ENCODE data around the gene C20orf202.

Gene C20orf202

DNA sequence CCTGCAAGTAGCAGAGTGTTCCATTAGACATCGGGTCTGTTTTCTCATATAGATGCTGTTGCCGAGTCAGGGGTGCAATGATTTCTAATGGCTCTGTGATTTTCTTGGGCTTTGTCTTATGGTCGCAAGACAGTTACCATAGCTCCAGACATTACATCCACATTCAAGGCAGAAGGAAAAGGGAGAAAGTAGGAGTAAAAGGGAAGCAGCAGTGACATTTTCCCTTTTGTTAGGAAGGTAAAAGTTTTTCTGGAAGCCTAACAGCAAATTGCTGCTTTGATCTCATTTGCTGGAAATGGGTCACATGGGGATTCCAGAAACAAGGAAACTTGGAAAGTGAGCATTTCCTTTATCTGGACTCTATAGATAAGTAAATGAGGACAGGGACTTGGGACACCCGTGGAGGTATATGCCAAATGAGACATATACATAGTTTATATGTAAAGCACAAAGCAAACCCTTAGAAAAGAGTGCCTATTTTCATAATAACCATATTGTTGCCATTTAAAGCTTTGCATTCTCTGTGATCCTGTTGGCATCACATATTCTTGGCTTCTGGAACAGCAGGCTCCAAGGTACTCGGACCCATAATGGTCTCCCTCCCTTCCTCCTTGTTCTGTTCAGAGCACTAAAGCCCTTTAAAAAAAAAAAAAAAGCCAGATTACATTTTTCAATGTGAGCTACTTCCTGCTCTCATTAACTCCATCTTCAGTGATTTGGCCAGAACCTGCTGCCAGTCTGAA lies at the start of gene C20orf202:
C20orf202 (plus strand) TSS at position 693 of the 743 bp plus-strand sequence. CDS start 132 bp downstream, outside the sequence.
- no peak for DNase-seq

DNA sequence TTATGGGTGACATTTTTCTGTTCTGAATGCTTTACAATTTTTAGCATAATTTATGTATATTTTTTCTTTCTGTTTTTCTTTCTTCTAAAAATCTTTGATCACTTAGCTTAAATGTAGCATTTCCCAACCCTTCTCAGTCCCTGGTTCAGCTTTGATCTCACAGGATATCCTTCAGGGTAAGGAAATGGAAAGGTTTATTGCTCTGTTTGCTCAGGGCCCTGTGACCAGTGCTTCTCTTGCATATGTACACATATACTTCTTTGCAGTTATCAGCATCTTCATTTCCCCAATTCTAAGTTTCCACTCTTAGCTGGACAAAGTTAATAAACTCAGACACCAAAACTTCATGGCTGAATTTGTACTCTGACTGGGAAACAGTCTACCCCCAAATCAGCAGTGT lies 49.0 kb upstream of the C20orf202 start:
- no peak for DNase-seq

DNA sequence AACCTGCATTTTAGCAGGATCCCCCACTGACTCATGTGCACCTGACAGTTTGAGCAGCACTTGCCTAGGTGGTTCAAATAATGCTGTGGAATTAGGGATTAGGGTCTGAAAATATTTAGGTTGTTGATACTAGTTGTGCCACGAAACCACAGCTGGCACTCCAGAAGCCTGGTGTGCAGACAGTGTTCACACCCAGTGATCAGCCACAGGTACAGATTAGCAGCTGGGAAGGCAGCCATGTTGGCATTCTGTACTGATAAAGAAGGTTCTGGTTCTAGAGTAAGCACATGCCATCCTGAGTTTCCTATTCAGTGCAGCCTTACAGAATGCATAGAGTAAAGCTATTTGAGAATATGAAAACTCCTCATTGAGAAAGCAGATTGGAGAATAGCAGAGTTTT lies 48.6 kb upstream of the C20orf202 start:
- no peak for DNase-seq

DNA sequence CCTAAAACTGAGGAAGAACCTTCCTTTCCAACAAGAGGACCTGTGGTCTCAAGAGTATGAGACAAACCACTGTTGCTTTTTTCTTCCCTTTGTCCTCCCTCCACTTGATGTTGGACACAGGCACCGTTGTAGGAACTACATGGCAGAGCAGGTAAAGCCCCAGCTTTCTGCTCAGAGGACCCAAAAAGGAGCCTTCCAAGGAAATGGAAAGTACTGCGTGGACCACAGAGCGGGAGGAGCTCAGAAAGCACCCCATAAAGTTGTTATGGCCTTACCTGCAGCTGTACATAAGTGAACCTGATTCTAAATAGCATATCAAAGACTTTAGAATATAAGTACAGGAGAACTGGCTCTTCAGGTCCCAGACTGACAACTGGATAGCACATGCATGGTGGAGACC lies 47.9 kb upstream of the C20orf202 start:
- DNase-seq, result no peak

DNA sequence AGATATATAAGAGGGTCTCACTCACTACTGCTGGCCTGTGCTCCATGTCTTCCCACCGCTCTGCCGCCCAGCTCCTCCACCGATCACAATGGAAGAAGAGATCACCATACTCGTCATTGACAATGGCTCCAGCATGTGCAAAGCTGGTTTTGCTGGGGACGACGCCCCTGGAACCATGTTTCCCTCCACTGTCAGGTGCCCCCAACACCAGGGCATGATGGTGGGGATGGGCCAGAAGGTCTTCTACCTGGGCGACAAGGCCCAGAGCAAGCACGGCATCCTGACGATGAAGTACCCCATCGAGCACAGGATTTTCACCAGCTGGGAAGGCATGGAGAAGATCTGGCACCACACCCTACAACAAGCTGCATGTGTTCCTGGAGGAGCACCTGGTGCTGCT lies 42.8 kb upstream of the C20orf202 start:
- DNase-seq, result no peak

DNA sequence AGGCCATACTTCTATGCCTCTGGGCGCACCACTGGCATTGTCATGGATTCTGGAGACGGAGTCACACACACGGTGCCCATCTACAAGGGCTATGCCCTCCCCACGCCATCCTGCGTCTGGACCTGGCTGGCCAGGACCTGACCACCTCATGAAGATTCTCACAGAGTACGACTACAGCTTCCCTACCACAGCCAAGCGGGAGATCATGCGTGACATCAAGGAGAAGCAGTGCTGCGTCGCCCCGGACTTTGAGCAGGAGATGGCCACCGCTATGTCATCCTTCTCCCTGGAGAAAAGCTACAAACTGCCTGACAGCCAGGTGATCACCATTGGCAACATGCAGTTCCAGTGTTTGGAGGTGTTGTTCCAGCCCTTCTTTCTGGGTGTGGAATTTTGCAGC lies 42.3 kb upstream of the C20orf202 start:
- DNase-seq, result no peak

DNA sequence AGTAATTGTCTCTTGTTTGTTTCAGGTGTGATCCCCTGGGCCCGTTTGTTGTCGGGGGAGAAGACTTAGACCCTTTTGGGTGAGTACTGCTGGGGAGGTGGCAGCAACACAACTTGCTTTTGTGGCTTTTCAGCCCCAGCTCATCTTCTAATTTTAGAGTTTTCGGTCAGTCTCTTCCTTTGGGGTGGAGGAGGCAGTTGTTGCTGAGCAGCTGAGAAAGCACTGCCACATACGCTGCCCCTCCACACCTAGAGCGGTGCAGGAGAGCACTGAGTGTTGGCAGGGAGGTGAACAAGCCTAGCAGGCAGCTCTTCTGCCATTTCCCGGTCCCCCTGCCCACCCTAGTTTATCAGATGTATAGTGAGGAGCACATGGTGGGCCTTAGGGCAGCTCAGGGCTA lies 40.1 kb upstream of the C20orf202 start:
- no peak for DNase-seq

DNA sequence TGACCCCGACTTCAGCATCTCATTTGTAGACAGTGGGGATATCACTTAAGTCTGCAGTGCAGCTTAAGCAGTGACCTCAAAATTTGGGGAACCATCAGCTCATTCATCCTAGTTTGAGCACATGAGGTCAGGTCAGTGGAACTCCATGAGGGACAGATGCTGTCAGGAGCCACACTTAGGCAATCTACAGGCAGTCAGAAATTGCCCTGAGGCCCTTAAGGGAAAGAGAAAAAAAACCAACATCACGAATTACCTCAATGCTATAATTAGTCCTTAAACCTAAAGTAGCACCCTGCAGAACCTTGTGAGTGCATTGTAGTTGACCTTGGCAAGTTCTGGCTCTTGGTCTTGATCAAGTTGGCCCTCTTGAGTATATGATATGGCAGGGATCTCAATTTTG lies 39.6 kb upstream of the C20orf202 start:
- DNase-seq, result no peak

DNA sequence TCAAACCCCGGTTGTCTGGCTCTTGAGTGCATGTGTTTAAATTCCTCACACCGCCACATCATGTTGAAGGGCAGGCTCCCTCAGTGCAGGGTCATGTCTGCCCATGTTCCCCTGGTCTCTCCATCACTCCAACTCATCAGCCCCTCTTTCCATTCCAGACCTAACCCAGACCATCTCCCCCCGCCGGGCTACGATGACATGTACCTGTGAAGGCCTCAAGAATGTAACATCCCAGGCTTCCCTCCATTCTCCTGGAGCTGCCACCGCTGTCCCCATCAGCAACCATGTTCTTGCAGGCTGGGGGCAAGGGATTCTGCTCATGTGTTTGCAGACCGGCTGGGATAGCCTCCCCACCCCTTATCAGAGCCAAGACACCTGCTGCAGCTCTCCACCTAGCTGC lies 38.4 kb upstream of the C20orf202 start:
- no peak for DNase-seq

DNA sequence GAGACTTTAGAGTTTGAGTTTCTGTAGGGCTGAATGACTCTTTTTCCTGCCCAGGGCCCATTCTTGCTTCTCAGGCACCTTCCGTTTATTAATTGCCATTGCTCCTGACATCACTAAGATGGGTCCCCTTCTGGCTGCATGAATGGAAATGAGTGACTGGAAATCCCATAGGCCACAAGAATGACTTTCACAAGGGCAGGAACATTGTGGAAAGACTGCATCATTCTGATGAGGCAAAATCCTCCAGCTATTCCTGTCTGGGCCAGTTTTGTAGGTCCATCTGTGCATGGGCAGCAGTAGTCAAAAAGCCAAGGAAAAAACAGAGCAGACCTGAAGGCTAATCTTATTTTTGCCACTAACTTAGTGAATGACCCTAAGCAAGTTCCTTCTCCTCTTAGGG lies 37.7 kb upstream of the C20orf202 start:
- DNase-seq, result no peak

DNA sequence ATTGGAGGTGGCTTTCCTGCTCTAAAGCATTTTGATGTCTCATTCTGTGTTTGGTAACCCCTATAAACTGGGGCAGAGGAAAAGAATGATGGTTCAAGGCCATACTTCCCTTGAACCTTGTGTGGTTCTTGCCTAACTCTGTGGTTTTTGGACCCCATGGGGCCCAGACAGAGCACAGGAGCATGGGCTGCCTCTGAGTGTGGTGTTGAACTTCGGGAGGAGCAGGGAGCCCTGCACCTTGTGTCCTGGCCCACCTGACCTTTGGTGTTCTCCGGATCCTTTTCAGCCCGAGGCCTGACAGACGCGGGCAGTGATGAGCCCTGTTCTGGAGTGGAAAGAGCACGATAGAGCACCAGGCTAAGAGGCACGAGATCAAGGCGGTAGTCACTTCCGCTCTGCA lies 37.3 kb upstream of the C20orf202 start:
- no peak for DNase-seq

DNA sequence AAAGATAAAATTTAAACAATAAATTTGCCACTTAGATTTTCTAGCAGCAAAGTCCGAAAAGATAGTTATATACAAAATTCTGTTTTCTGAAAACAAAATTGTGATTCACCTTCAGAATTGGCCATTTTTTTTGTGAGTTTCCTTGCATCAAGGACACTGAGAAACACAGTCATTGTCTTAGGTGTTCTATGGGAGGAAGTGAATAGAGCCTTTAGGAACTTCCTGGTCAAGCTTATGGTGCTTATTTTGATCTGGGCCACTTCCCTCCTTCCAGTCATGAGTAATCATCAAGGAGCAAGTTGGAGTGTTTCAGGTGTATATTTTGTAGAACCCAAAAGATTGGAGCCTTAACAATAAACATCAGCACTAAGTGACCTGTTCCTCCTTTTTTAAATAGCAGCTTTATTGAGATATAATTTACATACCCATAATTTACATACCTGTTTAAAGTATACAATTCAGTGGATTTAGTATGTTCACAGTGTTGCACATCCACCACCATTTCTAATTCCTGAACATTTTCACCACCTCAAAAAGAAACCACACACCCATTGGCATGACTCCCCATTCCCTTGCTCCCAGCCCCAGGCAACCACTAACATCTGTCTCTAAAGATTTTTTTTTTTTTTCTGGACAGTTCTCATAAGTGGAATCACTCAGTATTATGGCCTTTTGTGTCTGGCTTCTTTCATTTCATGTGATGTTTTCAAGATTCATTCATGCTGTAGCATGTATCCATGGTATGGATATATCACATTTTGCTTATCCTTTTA lies 36.1 kb upstream of the C20orf202 start:
- DNase-seq, result no peak

DNA sequence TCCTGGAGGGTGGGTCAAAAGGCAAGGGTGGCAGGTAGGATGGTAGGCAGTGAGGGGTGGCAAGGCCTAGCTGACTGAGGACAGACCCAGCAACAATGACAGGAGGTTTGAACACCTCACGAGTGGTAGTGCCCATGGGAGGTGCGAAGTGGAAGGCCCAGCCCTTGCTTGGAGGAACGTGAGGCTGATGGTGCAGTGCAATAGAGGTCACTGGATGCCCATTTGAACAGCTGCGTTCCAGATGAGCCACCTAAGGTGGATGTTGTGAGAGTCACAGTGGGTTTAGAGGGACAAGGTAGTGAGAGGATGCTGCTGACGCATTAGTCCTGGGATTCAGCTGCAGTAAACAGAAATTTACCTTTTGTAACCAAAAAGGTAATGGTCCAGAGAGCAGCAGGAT lies 34.0 kb upstream of the C20orf202 start:
- DNase-seq, result no peak

DNA sequence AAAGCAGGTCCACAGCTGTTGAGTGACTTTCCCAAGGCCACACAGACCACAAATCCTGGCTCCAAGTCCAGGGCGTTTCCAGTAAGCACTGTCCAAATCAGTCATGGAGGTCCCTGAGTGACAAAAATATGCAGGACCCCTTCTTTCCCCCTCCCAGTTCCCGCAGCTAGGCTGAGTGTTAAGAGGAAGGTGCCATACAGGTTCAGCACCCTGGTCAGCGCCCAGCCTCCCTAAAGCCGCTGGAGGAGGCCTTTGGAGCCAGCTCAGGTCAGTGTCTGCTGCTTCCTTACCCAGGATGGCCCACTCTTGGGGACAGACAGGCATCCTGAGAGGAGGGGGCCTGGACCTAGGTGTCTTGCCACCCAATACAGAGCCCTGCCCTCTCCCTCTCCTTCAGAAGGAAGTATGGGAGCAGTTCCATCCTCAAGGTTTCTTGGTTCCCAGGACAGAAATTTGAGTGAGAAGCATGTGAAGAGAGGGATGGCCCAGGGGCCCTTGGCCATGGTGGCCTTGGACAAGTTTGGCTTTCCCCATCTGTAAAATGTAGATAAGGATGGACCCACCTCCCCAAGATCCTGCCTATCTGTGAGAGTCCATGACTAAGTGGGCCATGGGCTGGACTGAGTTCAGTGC lies 31.7 kb upstream of the C20orf202 start:
- DNase-seq, result no peak

DNA sequence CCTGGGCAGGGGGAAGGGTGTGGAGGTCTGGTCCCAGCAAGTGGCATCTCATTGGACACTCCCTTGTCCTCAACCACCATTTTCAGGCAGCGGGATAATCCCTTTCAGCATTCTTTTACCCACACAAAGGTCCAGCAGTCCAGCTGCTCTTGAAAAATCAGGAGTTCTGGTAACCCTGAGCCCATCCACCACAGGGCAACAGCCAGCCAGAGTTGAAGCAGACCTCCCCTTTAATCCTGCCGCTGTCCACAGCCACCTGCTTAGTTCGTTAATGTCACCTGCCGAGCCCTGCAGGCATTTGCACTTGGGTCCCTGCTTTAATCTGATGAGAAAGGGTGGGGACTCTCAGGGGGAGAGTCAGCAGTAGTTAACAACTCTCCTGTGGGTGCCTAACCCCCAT lies 29.6 kb upstream of the C20orf202 start:
- no peak for DNase-seq

DNA sequence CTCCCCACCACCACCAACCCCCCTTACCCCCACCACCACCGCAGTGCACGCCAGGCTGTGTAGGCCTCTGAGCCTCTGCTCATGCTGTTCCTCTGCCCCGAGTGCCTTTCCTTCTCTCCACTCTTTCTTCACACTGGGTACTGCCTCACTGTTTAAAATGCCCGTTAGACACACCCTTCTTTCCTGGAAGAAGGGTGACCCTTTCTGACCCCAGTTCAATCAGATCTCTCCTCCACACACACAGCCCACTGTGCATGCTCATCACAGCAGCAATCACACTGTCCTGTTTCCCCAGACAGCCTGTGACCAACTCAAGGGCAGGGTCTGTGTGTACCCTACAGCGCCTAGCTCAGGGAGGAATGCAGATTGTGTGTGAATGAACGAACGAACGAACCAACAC lies 28.5 kb upstream of the C20orf202 start:
- DNase-seq, result no peak

DNA sequence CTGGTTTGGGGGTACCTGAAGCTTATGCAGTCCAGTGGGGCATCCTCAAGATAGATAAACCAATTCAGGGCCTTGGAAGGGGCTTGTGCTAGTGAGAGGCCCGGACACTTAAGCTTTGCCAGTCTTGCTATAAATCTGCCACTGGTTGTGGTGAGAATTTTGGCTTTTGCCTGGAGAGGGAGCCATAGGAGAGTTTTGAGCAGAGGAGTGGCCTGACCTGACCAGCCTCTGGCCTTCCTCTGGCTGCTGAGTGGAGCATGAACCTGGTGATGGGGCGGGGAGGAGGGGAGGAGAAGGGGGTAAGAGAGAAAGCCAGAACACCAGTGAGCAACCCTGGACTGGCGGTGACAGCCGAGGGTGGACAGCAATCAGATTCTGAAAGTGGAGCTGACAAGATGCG lies 25.6 kb upstream of the C20orf202 start:
- no peak for DNase-seq

DNA sequence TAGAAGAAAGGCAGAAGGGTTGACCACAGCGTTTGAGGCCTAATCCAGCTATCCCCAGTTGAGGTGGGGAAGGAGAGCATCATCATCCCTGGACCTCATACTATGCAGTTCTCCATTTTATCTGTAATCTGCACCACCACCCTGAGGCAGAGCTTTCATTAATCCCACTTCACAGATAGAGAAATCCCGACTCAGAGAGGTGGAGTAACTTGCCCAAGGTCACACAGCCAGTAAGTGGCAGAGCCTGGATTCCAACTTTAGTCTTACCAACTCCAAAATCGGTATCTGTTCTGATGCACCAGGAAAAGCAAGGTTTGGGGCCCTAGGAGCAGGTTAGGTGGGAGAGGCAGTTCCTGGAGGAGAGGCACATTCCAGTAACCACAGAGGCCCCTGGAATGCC lies 25.2 kb upstream of the C20orf202 start:
- no peak for DNase-seq

DNA sequence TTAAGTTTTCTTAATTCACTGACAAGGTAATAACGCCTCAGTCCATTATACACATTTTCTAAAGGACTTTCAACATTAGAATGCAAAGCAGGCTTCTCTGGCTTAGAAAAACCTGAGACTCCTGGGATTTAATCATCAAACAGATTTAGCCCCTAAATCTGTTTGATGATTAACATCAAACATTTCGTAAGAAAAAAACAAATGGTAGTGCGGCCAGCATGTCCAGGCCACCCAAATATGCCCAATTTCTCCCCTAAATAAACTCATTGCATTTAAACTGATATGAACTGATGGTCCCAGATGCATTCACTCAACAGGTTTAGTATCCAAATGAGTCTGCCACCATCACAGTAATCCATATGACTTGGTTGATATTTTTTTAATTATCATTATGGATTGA lies 24.6 kb upstream of the C20orf202 start:
- no peak for DNase-seq

DNA sequence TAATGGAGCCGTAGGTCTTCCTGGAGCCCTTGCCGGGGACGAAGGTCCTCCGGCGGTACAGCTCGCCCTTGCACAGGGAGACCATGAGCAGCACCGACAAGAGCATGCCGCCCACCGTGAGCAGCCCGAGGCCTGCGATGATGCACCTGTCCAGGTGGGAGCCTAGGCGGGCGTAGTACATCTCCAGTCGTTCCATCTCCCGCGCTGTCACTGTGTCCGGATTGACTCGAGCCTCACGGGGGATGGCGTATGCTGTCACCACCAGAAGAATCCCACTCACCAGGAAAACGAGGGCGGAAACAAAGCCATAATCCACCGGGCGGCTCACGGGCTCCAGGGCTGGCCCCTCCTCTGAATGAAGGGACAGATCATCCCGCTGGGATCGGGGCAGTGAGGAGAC lies 22.3 kb upstream of the C20orf202 start:
- no peak for DNase-seq

DNA sequence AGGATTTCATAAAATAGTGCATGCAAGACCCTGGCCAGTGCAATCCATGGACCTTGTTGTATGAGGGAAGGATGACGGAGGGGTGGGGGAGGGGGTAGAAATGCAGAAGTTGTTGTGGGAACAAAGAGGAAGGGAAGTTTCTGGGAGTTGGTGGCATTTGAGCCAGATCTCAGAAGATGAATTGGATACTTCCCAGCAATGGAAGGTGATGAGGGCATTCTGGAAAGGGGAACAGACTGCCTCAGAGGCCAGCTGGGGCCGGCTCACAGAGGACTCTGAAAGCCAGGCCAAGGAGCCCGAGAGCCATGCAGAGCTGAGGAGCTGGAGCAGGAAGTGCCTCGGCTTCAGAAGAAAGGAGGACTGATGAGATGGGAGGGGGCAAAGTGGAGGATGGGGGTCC lies 21.1 kb upstream of the C20orf202 start:
- no peak for DNase-seq

DNA sequence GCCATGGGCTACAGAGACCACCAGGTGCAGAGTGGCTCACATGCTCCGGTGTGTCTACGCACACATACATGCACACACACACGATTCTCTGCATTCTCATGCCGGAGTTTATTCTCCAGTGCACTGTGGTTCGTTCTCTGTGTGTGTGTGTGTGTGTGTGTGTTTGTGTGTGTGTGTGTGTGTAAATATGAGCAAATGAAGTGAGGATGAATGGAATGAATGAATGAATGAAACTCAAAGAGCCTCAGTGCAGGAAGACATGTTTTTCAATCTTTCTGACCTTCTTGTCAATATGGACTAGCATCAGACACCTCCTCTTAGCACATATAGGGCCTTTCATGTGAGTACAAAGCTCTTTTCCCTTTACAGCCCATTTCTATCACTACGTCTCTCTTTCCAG lies 20.1 kb upstream of the C20orf202 start:
- DNase-seq, result no peak

DNA sequence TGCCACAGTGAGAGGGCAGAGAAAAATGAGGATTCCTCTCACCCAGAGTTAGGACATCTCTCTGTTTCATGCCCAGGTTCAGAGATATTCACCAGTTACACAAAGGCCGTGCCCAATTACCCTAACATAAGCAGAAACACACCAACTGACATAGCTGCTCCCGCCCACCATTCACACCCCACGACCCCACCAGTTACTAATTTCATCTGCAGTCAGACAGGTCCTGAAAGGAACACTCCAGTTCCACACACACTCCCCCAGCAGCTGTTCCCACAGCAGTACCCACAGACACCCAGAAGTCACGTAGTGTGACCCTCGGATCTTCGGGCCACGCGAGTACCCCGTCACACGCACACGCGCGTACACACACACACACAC lies 19.0 kb upstream of the C20orf202 start:
- DNase-seq, result no peak

DNA sequence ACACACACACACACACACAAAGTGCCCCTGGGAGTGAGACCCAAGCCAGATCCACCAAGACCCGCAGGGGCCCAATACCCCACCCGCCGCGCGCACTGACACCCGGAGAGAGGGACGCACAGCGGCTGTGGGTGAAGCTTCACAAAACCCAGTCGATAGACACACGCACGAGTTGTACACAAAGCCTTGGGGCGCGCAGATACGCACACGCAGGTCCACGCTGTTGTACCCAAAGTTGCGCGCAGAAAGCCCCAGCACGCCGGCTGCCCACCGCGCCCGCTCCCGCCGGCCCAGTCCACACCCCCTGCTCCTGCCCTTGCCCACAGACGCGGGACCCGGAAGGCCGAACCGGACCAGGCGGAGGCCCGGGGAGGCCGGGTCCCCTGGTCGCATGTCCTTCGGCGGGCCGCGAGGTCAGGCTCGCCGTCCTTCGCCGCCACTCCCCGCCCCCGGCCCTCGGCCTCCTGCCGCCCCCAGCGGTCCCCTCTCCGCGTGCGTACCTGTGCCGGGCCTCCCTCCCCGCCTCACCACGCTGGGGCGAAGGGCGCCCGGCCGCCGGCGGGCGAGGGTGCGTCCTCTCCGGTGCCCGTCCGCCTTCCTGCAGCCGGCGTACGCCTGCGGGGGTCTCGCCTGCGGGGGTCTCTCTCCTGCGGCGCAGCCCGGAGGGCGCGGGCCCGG lies 18.5 kb upstream of the C20orf202 start, which contains the start of gene TMEM74B:
TMEM74B (minus strand) TSS at position 344 of the 678 bp plus-strand sequence. CDS start 1,180 bp downstream, outside the sequence.
- no peak for DNase-seq

All from T1000 (cell line).